ENCODE data around the gene DAAM1.
A peak's percentile ranks its signal among the peaks of the same experiment; 100 is the strongest.

The DAAM1 gene

DNA sequence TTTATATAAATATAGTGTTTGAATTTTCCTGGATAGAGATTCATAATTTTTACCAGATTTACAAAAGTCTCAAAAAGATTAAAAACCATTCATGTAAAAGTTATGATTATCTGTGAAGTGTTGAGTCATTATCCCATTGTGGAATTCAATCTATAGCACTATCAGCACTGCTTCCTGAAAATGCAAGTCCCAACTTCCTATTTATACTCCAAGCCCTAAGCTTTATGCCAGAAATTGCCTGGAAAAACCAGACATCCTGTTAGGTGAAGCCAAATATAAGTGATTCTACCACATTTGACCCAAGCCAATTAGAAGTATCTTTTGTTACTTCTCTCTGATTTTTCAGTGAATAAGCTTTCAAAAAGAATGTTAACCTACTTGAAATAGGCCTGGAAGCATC, 147.6 kb downstream of the DAAM1 start:
- Histone ChIP-seq H3K9ac (no peak overlapping the region), H3K4me2 (no peak overlapping the region), H3K4me1 (no peaks in the 10 kb centered on the region), H3K36me3 (peaks cover 32% of the 10 kb centered on the region), H3K9me3 (no peaks in the 10 kb centered on the region), H3K4me3 (no peak overlapping the region), H4K20me1 (no peaks in the 10 kb centered on the region), H3K27me3 (no peaks in the 10 kb centered on the region), H3K27ac (no peak overlapping the region)
- no peak for TF ChIP-seq Cebpa-rat (IDR thresholded peaks at IDR 0.05)

DNA sequence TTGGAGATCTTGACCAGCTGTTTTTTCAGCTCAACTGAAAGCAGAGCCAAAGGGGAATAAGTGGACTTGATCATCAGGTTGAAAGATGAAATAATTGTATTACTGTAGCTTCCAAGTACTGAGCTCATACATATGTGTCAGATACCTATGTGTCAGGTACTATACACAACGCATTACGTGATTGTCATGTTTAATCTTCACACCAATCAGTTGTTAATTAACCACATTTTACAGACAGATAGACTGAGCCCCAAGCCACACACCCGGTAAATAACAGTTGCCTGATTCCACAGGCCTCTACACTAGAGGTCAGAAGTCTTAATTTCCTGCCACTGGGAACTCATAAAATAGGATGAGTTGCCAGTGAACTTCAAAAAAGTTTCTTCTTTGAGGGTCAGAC, 148.2 kb downstream of the DAAM1 start:
- TF ChIP-seq Cebpa-rat (IDR thresholded peaks at IDR 0.05) = no peak
- H3K9me3 ChIP-seq = no peaks in the 10 kb centered on the region
- peaks cover 27% of the 10 kb centered on the region for H3K36me3 ChIP-seq
- H3K27ac ChIP-seq = no peak overlapping the region
- H3K4me3 ChIP-seq = no peak overlapping the region
- no peak overlapping the region for H3K4me2 ChIP-seq
- no peak overlapping the region for H3K9ac ChIP-seq
- no peaks in the 10 kb centered on the region for H4K20me1 ChIP-seq
- H3K27me3 ChIP-seq = no peaks in the 10 kb centered on the region
- H3K4me1 ChIP-seq = no peaks in the 10 kb centered on the region

DNA sequence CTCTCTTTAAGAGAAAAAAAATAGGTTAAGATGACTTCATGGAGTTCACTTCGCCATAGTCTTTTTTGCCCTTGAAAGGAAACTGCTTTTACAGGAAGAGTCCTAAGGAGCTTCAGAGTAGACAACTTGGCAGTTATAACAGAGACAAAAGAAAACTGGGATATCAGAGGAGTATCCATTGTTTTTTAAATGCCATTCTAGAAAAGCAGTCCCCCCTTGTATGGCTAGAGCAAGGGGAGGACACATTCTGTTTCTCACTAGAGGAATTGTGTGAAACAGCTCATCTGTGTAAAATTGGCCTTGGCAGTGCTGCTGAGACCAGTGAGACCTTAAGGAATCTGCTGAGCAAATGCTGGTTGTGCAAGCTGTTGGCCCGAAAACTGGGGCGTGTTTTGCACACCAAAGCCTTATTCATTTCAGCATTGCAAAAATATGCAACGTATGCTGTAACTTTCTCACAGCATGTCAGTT, 148.7 kb downstream of the DAAM1 start:
- Histone ChIP-seq H3K9ac (no peak overlapping the region), H3K9me3 (no peaks in the 10 kb centered on the region), H4K20me1 (no peaks in the 10 kb centered on the region), H3K4me1 (no peaks in the 10 kb centered on the region), H3K36me3 (peaks cover 23% of the 10 kb centered on the region), H3K4me3 (no peak overlapping the region), H3K27ac (no peak overlapping the region), H3K4me2 (no peak overlapping the region), H3K27me3 (no peaks in the 10 kb centered on the region)
- no peak for TF ChIP-seq Cebpa-rat (IDR thresholded peaks at IDR 0.05)

DNA sequence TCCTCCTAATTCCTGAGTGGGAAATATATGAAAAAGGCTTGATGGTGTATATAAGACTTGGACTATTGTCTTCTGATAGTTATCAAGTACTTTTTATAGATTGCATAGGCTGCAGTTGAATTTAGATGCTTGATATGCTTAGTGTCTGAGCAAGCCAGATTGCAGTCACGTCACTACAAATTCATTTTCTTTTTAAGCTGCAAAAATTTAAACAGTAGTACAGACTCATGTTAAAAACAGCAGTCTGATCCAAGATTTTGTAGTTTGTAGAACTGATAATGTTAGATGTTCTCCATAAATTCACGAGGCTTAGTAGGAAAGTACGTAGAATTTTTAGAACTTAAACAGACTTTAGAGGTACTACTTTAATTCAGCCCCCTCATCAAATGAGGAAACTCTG, 150.3 kb downstream of the DAAM1 start:
- Histone ChIP-seq H3K4me3 (no peak overlapping the region), H3K4me1 (peaks cover 5% of the 10 kb centered on the region), H3K27me3 (no peaks in the 10 kb centered on the region), H3K4me2 (no peak overlapping the region), H3K9ac (no peak overlapping the region), H4K20me1 (no peaks in the 10 kb centered on the region), H3K36me3 (peaks cover 15% of the 10 kb centered on the region; the same call in 1 of the 2 replicates), H3K9me3 (no peaks in the 10 kb centered on the region), H3K27ac (no peak overlapping the region)
- no peak for TF ChIP-seq Cebpa-rat (IDR thresholded peaks at IDR 0.05)

DNA sequence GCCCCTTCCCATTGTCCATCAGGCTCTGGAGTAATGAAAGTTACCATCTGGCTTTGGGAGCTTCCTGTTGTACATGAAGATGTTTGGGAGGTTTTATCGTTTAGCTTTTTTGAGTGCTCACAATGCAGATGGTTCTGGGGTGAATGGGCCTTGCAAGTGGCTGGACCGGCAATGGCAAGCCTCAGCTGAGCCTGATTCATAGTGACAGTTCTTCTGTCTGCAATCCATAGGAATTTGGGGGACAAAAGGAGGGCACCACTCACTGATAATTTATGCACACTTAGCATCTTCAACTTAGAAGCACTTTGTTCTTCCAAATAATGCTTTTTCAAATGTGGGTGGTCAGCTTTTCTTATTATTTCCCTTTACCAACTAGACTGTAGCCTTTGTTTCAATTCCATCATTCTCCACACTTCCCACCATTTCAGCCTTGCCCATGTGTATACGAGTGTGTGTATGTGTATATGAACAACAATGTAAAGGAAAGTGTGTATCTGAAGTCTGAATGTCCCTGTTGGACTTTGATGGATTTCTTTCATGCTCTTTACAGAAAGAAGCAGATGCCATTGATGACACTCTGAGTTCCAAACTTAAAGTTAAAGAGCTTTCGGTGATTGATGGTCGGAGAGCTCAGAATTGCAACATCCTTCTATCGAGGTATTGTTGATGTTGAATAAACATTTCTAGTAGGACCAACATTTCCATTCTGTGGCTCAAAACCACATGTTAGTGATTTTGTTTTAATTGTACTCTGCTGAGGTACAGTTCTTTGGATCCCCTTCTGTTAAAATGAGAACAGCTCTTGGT, 151.3 kb downstream of the DAAM1 start:
- H3K27me3 ChIP-seq = no peaks in the 10 kb centered on the region
- H3K9me3 ChIP-seq = no peaks in the 10 kb centered on the region
- H3K4me3 ChIP-seq = no peak overlapping the region
- H3K4me2 ChIP-seq = no peak overlapping the region
- H3K36me3 ChIP-seq = peaks cover 13% of the 10 kb centered on the region; the same call in 1 of the 2 replicates
- no peak for TF ChIP-seq Cebpa-rat (IDR thresholded peaks at IDR 0.05)
- H3K27ac ChIP-seq = no peak overlapping the region
- peaks cover 9% of the 10 kb centered on the region for H3K4me1 ChIP-seq
- no peak overlapping the region for H3K9ac ChIP-seq
- no peaks in the 10 kb centered on the region for H4K20me1 ChIP-seq

DNA sequence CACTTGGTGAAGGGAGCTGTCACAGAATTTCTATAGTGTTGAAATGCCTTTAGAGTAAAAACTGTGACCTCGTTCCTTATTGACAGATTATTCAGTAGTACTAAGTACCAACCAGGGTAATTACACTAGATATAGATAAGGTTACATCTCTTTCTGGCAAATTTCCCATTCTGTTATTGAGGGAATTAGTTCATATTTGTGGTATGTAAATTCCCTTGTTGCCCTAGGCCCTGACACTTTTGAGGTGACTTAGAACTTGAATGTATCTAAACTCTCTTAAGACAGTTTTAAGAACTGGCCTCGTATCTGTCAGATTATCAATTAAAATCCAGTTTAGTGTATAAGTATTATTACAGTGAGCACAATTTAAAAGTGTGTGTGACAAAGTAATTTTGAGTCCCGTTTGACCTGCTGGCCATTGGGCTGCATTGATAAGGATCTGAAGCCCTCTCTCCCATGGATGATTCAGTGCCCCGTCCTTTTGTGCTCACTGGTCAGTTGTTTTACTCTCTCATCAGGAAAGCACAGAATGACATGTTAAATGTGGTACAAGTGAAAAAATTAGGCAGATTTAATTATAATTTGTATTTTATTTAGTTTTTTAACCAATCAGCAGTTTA, 153.5 kb downstream of the DAAM1 start:
- TF ChIP-seq Cebpa-rat (IDR thresholded peaks at IDR 0.05) = no peak
- no peak overlapping the region for H3K27ac ChIP-seq
- peaks cover 13% of the 10 kb centered on the region; the same call in 1 of the 2 replicates for H3K36me3 ChIP-seq
- H3K4me1 ChIP-seq = peaks cover 9% of the 10 kb centered on the region
- H4K20me1 ChIP-seq = no peaks in the 10 kb centered on the region
- H3K4me3 ChIP-seq = no peak overlapping the region
- no peaks in the 10 kb centered on the region for H3K27me3 ChIP-seq
- H3K4me2 ChIP-seq = no peak overlapping the region
- H3K9me3 ChIP-seq = no peaks in the 10 kb centered on the region
- no peak overlapping the region for H3K9ac ChIP-seq

DNA sequence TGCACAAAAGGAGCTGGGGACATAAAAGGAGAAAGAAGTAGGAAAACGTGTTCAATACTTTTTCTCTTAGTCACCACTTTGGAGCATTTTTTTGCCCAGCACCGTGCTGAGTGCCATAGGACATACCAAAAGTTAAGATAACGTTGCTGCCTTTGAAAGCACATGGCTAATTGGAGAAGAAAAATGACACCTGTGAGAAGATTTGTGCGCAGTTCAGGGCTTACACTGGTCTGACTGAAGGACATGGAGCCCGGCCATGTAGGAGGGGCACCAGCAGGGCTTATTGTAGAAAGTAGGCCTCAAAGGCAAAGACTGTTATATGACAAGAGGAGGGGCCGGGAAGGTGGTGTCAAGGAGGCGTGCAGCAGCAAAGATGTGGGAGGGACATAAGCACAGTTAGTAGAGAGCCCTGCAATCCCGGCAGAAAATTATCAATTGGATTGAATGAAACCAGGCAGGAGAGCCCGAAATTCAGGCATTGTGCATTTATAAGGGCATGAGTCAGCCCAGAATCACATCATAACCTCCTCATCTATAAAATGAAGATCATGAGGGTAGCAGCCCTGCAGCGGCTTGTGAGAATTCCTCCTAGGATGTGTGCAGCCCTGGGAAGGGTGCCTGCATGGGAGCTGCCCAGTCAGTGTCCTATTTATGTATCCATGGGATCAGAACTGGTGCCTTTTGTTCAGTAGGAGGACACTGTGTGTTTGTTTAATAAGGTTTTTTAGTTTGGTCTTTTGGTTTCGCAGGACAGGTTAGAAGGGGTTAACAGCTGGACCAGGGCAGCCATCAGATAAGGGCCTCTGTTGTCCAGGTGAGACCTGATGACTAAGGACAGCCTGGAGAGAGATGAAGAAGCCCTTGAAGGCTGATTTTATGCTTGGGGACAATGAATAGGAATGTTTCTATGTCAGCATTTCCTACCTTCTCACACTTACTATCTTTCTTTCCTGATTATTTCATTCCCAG, 154.3 kb downstream of the DAAM1 start:
- peaks cover 9% of the 10 kb centered on the region for H3K4me1 ChIP-seq
- TF ChIP-seq Cebpa-rat (IDR thresholded peaks at IDR 0.05) = no peak

DNA sequence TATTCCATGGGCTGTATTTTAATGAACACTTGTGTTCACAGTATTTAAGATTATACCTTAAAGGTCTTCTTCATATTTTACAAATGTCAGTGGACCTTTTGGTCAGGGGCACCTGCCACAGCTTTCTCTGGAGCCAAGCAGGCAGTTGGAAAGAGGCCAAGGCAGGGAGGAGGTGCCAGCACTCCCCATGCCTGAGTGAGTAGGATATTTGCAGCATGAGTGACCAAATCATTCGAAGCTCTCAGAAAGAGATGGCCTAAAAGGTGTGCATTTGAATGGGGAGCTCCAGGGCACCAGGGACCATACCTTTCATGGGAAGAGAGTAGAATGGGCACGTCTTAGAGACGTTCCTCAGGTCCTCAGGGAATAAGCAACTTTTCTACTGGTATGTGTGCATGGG, 155.1 kb downstream of the DAAM1 start:
- no peak for TF ChIP-seq Cebpa-rat (IDR thresholded peaks at IDR 0.05)
- Histone ChIP-seq H3K27me3 (no peaks in the 10 kb centered on the region), H3K27ac (no peak overlapping the region), H3K9me3 (no peaks in the 10 kb centered on the region), H4K20me1 (no peaks in the 10 kb centered on the region), H3K36me3 (peaks cover 26% of the 10 kb centered on the region; the same call in 1 of the 2 replicates), H3K4me1 (peaks cover 9% of the 10 kb centered on the region), H3K4me3 (no peak overlapping the region), H3K9ac (no peak overlapping the region), H3K4me2 (peak overlapping the region; percentile 38)

More for the DNA sequence above, 154.3 kb downstream of the DAAM1 start:
- Histone ChIP-seq H3K9me3 (no peaks in the 10 kb centered on the region), H3K4me2 (no peak overlapping the region), H3K4me3 (no peak overlapping the region), H3K36me3 (peaks cover 18% of the 10 kb centered on the region; the same call in 1 of the 2 replicates), H4K20me1 (no peaks in the 10 kb centered on the region), H3K27ac (no peak overlapping the region), H3K27me3 (no peaks in the 10 kb centered on the region), H3K9ac (no peak overlapping the region)

DNA sequence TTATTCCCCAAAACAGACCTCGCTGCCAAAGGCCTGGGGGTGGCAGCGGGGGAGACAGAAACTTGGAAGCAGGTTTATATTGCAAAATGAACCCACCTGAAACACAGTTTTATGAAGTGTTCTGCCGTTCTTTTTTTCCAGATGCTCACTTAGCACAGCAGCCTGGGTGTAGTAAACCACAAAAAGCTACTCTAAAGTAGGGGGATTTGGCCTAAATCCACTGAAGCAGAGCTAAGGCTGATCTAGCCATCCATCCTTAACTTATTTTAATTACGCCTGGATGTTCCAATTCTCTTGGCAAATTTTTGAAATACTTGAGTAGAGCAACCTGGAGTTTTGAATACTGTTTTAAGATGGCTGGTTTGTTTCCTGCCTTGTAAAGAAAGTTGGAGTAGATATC, 155.5 kb downstream of the DAAM1 start:
- Histone ChIP-seq H4K20me1 (no peaks in the 10 kb centered on the region), H3K4me2 (peak overlapping the region; percentile 38), H3K27ac (no peak overlapping the region), H3K4me1 (peaks cover 9% of the 10 kb centered on the region), H3K36me3 (peaks cover 30% of the 10 kb centered on the region; the same call in 1 of the 2 replicates), H3K9me3 (no peaks in the 10 kb centered on the region), H3K27me3 (no peaks in the 10 kb centered on the region), H3K4me3 (no peak overlapping the region), H3K9ac (no peak overlapping the region)
- no peak for TF ChIP-seq Cebpa-rat (IDR thresholded peaks at IDR 0.05)
